A549 (cell line): Measurements from ENCODE around the gene OTULINL.

Experiments
- BHLHE40 ChIP-seq: IDR thresholded peaks from 2 replicates; pipeline ENCODE4 v1.6.1; 2012; ENCODE audit warnings: low read depth, low read length, inconsistent platforms
- CTCF ChIP-seq: fragments of >200 bp; sonication (Bioruptor Twin); formaldehyde crosslinking; IDR thresholded peaks from 3 replicates; pipeline ENCODE4 v1.5.1; 2016
- JUNB ChIP-seq: fragments of >200 bp; sonication (Bioruptor Twin); formaldehyde crosslinking; IDR thresholded peaks from 2 replicates; pipeline ENCODE4 v1.6.1; 2016
- KDM1A ChIP-seq: fragments of 200-600 bp; sonication (generic); IDR thresholded peaks from 2 replicates; pipeline ENCODE4 v1.6.1; 2016; ENCODE audit warnings: low read depth, mild to moderate bottlenecking
- MAX ChIP-seq: IDR thresholded peaks from 2 replicates; pipeline ENCODE4 v1.6.1; 2012
- POLR2A ChIP-seq: IDR thresholded peaks from 2 replicates; pipeline ENCODE4 v1.6.1; 2012; ENCODE audit warnings: mild to moderate bottlenecking, low read length
- RAD21 ChIP-seq, 2 experiments: fragments of >200 bp in 1 of 2; sonication (Bioruptor Twin) in 1 of 2; formaldehyde crosslinking in 1 of 2; IDR thresholded peaks in 1 of 2; conservative IDR thresholded peaks in 1 of 2; 2 replicates in 1 of 2; 3 replicates in 1 of 2; pipeline ENCODE4 v1.6.1; 2012 to 2018; ENCODE audit warnings: inconsistent platforms in 1 of 2
- RCOR1 ChIP-seq: fragments of 150-350 bp; IDR thresholded peaks from 2 replicates; pipeline ENCODE4 v1.6.1; 2014; ENCODE audit warnings: antibody characterized with exemption, low read length, low read depth
- TFCP2L1 ChIP-seq: fragments of 250-450 bp; sonication (Bioruptor Pico); IDR thresholded peaks from 2 replicates; pipeline ENCODE4 v1.5.0; 2021; ENCODE audit warnings: mild to moderate bottlenecking

- TF ChIP-seq POLR2A (no peak), RAD21 (conservative IDR thresholded peaks at IDR 0.05 in 1 of 2, IDR thresholded peaks at IDR 0.05 in 1 of 2) (no peak), CTCF (no peak), KDM1A (no peak), JUNB (no peak), MAX (no peak), RCOR1 (no peak), BHLHE40 (no peak), TFCP2L1 (CRISPR knock-in tag) (no peak)
These were observed 15.5 kb downstream of the OTULINL start for GRCh38 chr5:14597080-14597479.
